ENCODE measurements around the gene NOL9.

The NOL9 gene

GRCh38 chr1:6502000-6502891 lies 52.1 kb downstream of the NOL9 start:
- TF ChIP-seq CTCF (IDR thresholded peaks at IDR 0.05; ENCODE audit: extremely low read depth, insufficient read depth, missing control alignments), result no peak
- in situ Hi-C loops (cut with MboI; ENCODE audit: low pct_unique_long_range_greater_than_20kb, low sequenced_read_pairs, unreplicated experiment), result no loop called here
- no peak for DNase-seq (ENCODE audit: low spot score)

GRCh38 chr1:6501279-6501813 lies 53.0 kb downstream of the NOL9 start:
- DNase-seq (ENCODE audit: low spot score), result no peak
- TF ChIP-seq CTCF (IDR thresholded peaks at IDR 0.05; ENCODE audit: extremely low read depth, insufficient read depth, missing control alignments), result no peak
- in situ Hi-C loops (cut with MboI; ENCODE audit: low pct_unique_long_range_greater_than_20kb, low sequenced_read_pairs, unreplicated experiment), result no loop called here

- in situ Hi-C loops (cut with MboI; ENCODE audit: low pct_unique_long_range_greater_than_20kb, low sequenced_read_pairs, unreplicated experiment), result no loop called here
- no peak for DNase-seq (ENCODE audit: low spot score)
- TF ChIP-seq CTCF (IDR thresholded peaks at IDR 0.05; ENCODE audit: extremely low read depth, insufficient read depth, missing control alignments), result no peak
These were observed 53.6 kb downstream of the NOL9 start for GRCh38 chr1:6500544-6501278.

GRCh38 chr1:6499296-6499695 lies 55.0 kb downstream of the NOL9 start:
- no peak for DNase-seq (ENCODE audit: low spot score)
- in situ Hi-C loops (cut with MboI; ENCODE audit: low pct_unique_long_range_greater_than_20kb, low sequenced_read_pairs, unreplicated experiment), result loop anchor here (25.0 kb wide), 1 partner anchor 713 kb away; no protein-coding TSS in a partner anchor
- no peak for TF ChIP-seq CTCF (IDR thresholded peaks at IDR 0.05; ENCODE audit: extremely low read depth, insufficient read depth, missing control alignments)

GRCh38 chr1:6498576-6499111 lies 55.7 kb downstream of the NOL9 start:
- in situ Hi-C loops (cut with MboI; ENCODE audit: low pct_unique_long_range_greater_than_20kb, low sequenced_read_pairs, unreplicated experiment), result loop anchor here (25.0 kb wide), 1 partner anchor 714 kb away; no protein-coding TSS in a partner anchor
- TF ChIP-seq CTCF (IDR thresholded peaks at IDR 0.05; ENCODE audit: extremely low read depth, insufficient read depth, missing control alignments), result no peak
- no peak for DNase-seq (ENCODE audit: low spot score)

GRCh38 chr1:6497867-6498575 lies 56.3 kb downstream of the NOL9 start:
- TF ChIP-seq CTCF (IDR thresholded peaks at IDR 0.05; ENCODE audit: extremely low read depth, insufficient read depth, missing control alignments), result no peak
- DNase-seq (ENCODE audit: low spot score), result no peak
- in situ Hi-C loops (cut with MboI; ENCODE audit: low pct_unique_long_range_greater_than_20kb, low sequenced_read_pairs, unreplicated experiment), result loop anchor here (25.0 kb wide), 1 partner anchor 714 kb away; no protein-coding TSS in a partner anchor

All from GM13977 (cell line).